ENCODE data around the gene OVOL2.
"Not testable (repeated sequence)": the region's sequence is repeated elsewhere in the genome, so short reads cannot be mapped to it uniquely, and the experiment has no call there.

OVOL2 gene

DNA sequence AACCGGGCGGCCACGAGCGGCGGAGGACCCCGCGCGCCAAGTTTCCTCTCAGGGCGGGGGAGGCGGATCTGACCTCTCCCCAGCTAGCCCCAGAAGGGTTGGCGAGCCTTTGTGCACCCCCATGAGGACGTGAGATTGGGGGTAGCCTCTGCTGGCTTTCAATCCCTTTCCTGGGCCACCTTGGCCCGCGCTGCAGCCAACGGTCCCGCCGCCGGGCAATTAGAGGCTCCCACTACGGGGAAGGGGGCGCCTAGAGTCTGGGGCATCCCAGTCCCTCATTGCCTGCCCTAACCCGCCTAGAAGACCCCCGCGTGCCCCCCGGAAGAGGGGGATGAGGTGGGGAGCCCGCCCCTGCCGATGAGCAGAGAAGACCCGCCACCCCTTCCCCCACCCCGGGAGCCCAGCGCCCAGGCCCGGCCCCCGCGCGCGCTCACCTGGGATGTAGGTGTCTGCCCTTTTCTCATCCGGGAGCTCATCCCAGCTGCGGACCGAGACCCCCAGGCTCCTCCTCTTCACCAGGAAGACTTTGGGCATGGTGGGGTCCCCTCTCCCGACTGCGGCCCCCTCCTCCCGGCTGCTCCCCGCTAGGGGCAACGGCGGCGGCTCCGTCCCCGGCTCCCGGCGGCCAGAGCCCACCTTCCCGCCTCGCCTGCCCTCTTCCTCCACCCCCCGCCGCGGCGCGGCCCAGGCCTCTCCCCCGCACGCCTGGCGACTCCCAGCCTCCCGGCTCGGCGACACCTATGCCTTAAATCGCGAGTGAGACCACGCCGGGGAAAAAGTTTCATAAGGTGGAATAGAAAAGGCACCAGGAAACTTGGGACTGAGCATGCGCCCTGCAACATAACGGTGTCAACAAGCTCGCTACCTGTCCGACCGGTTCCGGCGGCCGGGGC, at the start of gene OVOL2:
TSS of gene OVOL2 (minus strand) at position 816 of the 893 bp plus-strand sequence. CDS start at position 534, 282 bp downstream.
- TF ChIP-seq, protein P1, sequence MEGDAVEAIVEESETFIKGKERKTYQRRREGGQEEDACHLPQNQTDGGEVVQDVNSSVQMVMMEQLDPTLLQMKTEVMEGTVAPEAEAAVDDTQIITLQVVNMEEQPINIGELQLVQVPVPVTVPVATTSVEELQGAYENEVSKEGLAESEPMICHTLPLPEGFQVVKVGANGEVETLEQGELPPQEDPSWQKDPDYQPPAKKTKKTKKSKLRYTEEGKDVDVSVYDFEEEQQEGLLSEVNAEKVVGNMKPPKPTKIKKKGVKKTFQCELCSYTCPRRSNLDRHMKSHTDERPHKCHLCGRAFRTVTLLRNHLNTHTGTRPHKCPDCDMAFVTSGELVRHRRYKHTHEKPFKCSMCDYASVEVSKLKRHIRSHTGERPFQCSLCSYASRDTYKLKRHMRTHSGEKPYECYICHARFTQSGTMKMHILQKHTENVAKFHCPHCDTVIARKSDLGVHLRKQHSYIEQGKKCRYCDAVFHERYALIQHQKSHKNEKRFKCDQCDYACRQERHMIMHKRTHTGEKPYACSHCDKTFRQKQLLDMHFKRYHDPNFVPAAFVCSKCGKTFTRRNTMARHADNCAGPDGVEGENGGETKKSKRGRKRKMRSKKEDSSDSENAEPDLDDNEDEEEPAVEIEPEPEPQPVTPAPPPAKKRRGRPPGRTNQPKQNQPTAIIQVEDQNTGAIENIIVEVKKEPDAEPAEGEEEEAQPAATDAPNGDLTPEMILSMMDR (IDR thresholded peaks at IDR 0.05; ENCODE audit: low read depth, low read length), result no peak

DNA sequence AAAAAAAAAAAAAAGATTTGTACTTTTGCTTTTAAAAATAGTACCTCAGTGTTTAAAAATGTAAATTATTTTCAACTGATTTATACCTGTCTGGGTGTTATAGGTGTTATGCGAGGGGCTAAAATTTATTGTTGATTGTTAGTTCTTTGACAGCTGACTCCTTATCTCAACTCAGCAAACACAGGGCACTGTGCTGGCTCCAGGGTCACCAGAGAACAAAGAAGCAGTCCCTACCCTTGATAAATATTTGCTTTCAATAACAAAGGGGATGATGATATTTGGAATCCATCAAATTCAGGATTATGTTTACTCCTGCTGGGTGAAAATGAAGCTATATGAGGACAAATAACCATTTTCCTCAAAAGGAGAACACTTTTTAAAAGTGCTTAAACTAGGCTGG, 45.8 kb upstream of the OVOL2 start:
- Histone ChIP-seq H3K27ac (no peak overlapping the region), H3K9me3 (ENCODE audit: severe bottlenecking) (no peaks in the 10 kb centered on the region), H3K36me3 (no peaks in the 10 kb centered on the region), H3K27me3 (ENCODE audit: insufficient read depth, low read depth, severe bottlenecking) (no peaks in the 10 kb centered on the region), H3K4me3 (ENCODE audit: low read depth, low read length) (no peak overlapping the region)
- TF ChIP-seq, protein P1 (IDR thresholded peaks at IDR 0.05; ENCODE audit: low read depth, low read length), result no peak
- DNase-seq, result no peak

More for the DNA sequence above, at the start of gene OVOL2:
- peaks cover 4% of the 10 kb centered on the region for H3K36me3 ChIP-seq
- no peaks in the 10 kb centered on the region for H3K9me3 ChIP-seq (ENCODE audit: severe bottlenecking)
- H3K4me3 ChIP-seq (ENCODE audit: low read depth, low read length), result peak within 1 kb of the TSS; percentile 56
- peak; percentile 50 for DNase-seq
- H3K27me3 ChIP-seq (ENCODE audit: insufficient read depth, low read depth, severe bottlenecking), result no peaks in the 10 kb centered on the region
- H3K27ac ChIP-seq, result peak within 1 kb of the TSS; percentile 34; the same call in 1 of the 2 replicates

DNA sequence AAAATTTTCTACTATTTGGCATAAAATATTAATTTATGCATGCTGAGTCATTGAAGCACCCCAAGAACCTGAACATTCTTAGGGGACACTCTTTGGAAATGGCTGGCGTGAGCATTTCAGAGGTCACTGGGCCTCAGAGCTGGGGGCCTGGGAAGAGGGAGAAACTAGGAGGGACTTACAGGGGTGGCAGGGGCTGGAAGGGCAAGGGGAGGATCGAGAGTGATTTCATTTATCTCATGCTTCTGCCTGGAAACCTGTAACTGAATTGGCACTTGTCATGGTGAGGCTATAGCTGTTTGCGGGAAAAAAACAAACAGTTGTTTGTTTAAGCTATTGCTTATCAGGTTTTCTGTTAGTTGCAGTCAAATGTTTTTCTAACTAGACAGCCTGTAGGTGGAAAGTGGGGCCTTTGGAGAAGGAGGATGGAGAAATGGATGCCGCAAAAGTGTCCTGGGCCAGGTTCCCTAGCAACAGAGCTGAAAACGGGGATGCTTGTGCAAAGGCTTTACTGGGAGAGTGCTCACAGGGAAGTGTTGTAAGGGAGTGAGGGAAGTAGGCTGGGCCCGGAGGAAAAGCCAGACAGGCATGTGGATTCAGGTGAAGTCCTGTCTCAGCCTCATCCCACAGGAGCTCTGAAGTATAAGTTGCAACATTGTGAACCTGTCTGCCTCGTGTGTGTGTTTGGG, 43.6 kb upstream of the OVOL2 start:
- TF ChIP-seq, protein P1 (IDR thresholded peaks at IDR 0.05; ENCODE audit: low read depth, low read length), result no peak
- DNase-seq, result no peak
- Histone ChIP-seq H3K27ac (no peak overlapping the region), H3K4me3 (ENCODE audit: low read depth, low read length) (no peak overlapping the region), H3K27me3 (ENCODE audit: insufficient read depth, low read depth, severe bottlenecking) (no peaks in the 10 kb centered on the region), H3K36me3 (no peaks in the 10 kb centered on the region), H3K9me3 (ENCODE audit: severe bottlenecking) (no peaks in the 10 kb centered on the region)

DNA sequence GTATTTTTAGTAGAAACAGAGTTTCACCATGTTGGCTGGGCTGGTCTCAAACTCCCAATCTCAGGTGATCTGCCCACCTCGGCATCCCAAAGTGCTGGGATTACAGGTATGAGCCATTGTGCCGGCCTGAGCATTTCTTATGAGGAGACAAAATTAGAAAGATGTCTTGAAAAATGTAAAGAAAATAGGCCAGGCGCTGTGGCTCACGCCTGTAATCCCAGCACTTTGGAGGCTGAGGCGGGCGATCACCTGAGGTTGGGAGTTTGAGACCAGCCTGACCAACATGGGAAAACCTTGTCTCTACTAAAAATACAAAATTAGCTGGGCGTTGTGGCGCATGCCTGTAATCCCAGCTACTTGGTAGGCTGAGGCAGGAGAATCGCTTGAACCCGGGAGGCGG, 42.9 kb upstream of the OVOL2 start:
- not testable (repeated sequence) for H3K36me3 ChIP-seq; H3K9me3 ChIP-seq (ENCODE audit: severe bottlenecking); DNase-seq; H3K4me3 ChIP-seq (ENCODE audit: low read depth, low read length); H3K27ac ChIP-seq; H3K27me3 ChIP-seq (ENCODE audit: insufficient read depth, low read depth, severe bottlenecking)

DNA sequence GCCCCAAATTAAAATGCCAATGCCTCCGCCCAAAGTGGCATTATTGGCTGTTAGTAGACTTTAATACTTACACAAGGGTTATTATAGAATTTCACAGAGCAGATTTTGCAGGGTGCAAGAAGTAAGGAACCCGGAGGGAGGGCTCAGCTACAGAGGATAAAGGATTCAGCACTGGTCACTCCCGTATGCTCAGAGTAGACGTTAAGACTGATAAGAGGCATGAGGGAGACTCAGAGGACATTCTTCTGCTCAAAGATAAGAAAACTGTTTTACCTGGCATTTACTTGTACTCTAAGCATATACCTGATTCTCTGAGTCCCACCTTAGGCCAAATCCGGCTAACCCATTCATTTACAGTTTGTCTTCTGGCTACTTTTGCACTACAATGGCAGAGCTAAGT, 36.5 kb upstream of the OVOL2 start:
- no peak for DNase-seq
- Histone ChIP-seq H3K9me3 (ENCODE audit: severe bottlenecking) (no peaks in the 10 kb centered on the region), H3K36me3 (no peaks in the 10 kb centered on the region), H3K4me3 (ENCODE audit: low read depth, low read length) (no peak overlapping the region), H3K27me3 (ENCODE audit: insufficient read depth, low read depth, severe bottlenecking) (no peaks in the 10 kb centered on the region), H3K27ac (no peak overlapping the region)
- TF ChIP-seq, protein P1 (IDR thresholded peaks at IDR 0.05; ENCODE audit: low read depth, low read length), result no peak

DNA sequence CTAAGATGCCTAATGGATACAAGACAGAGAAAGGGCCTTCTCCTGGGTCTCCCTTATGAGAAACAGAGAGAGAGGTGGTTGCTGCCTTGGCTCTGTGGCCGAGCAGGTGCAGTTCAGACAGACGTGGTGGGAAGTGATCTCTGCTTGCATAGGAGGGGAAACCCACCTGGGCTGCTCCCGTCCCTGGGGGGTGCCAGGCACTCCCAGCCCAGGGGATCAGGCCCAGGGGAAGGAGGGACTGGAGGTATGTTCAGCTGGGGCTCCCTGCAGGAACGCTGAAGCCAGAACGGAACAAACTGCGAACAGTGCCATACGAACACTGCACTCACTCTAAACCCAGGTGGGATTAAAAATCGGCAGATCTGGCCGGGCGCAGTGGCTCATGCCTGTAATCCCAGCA, 35.7 kb upstream of the OVOL2 start:
- no peaks in the 10 kb centered on the region for H3K9me3 ChIP-seq (ENCODE audit: severe bottlenecking)
- no peak overlapping the region for H3K4me3 ChIP-seq (ENCODE audit: low read depth, low read length)
- TF ChIP-seq, protein P1 (IDR thresholded peaks at IDR 0.05; ENCODE audit: low read depth, low read length), result no peak
- no peak for DNase-seq
- no peak overlapping the region for H3K27ac ChIP-seq
- H3K36me3 ChIP-seq, result no peaks in the 10 kb centered on the region
- H3K27me3 ChIP-seq (ENCODE audit: insufficient read depth, low read depth, severe bottlenecking), result no peaks in the 10 kb centered on the region
